ENCODE results near the gene WDR86.

Gene WDR86

GRCh38 chr7:151426904-151427704 lies 17.3 kb upstream of the WDR86 start:
- DNase-seq, result no peak

- no peak for DNase-seq
These were observed 16.6 kb upstream of the WDR86 start for GRCh38 chr7:151426441-151426903.

GRCh38 chr7:151425670-151426440 lies 16.0 kb upstream of the WDR86 start:
- DNase-seq, result no peak

- no peak for DNase-seq
These were observed 15.0 kb upstream of the WDR86 start for GRCh38 chr7:151424799-151425198.

GRCh38 chr7:151423936-151424335 lies 14.1 kb upstream of the WDR86 start:
- no peak for DNase-seq

GRCh38 chr7:151423226-151423625 lies 13.4 kb upstream of the WDR86 start:
- DNase-seq, result no peak

GRCh38 chr7:151422212-151422611 lies 12.4 kb upstream of the WDR86 start:
- no peak for DNase-seq

- no peak for DNase-seq
These were observed 10.3 kb upstream of the WDR86 start for GRCh38 chr7:151420144-151420543.

GRCh38 chr7:151416941-151417315 lies 7.1 kb upstream of the WDR86 start:
- DNase-seq, result no peak

- no peak for DNase-seq
These were observed 6.5 kb upstream of the WDR86 start for GRCh38 chr7:151416112-151416940.

- DNase-seq, result peak; percentile 77
These were observed 5.7 kb upstream of the WDR86 start for GRCh38 chr7:151415375-151416105.

- DNase-seq, result no peak
These were observed 3.4 kb upstream of the WDR86 start for GRCh38 chr7:151413241-151413640.

GRCh38 chr7:151412318-151412717 lies 2.5 kb upstream of the WDR86 start:
- no peak for DNase-seq

GRCh38 chr7:151411551-151411950 lies 1.7 kb upstream of the WDR86 start:
- DNase-seq, result peak; percentile 45

- no peak for DNase-seq
These were observed 860 bp upstream of the WDR86 start for GRCh38 chr7:151410405-151411390.

GRCh38 chr7:151408839-151409666 lies 785 bp downstream of the WDR86 start:
- no peak for DNase-seq

GRCh38 chr7:151408498-151408838 lies 1.4 kb downstream of the WDR86 start:
- no peak for DNase-seq

GRCh38 chr7:151406886-151407583 lies 2.8 kb downstream of the WDR86 start:
- DNase-seq, result no peak

GRCh38 chr7:151406051-151406875 lies 3.6 kb downstream of the WDR86 start:
- DNase-seq, result no peak
